ENCODE measurements around the gene SYVN1. TPM values are rescaled to one million over a fixed set of nuclear protein-coding genes. Genes with fewer than 3 reads are reported as not detected.

SYVN1 gene
- total RNA-seq, 1 donor: 11.9 TPM

GRCh38 chr11:65095974-65096806 lies 38.1 kb downstream of the SYVN1 start, which contains the start of gene VPS51:
Gene VPS51, plus strand, starts transcription at chr11:65096214. Its CDS starts 37 bp downstream, at chr11:65096251.
- Histone ChIP-seq H3K9me3 (ENCODE audit: low read depth, low read length) (no peaks in the 10 kb centered on the region), H3K4me3 (ENCODE audit: insufficient read depth, low read length) (peak within 1 kb of the TSS; percentile 78), H4K20me1 (ENCODE audit: insufficient read depth, low read length) (peaks cover 2% of the 10 kb centered on the region), H2AFZ (ENCODE audit: low read length) (peak within 1 kb of the TSS; percentile 92), H3K27ac (ENCODE audit: low read depth, low read length) (peak within 1 kb of the TSS; percentile 61), H3K27me3 (ENCODE audit: insufficient read depth, low read length) (no peaks in the 10 kb centered on the region), H3K4me1 (ENCODE audit: insufficient read depth, low read length) (peaks cover 5% of the 10 kb centered on the region), H3K4me2 (ENCODE audit: insufficient read depth, low read length) (peak within 1 kb of the TSS; percentile 78), H3K36me3 (ENCODE audit: insufficient read depth, low read length) (no peaks in the 10 kb centered on the region), H3K79me2 (ENCODE audit: insufficient read depth, low read length) (peaks cover 22% of the 10 kb centered on the region)
- peak; percentile 97 for DNase-seq (ENCODE audit: insufficient read length, low spot score, missing footprints)
- TF ChIP-seq CTCF (IDR thresholded peaks at IDR 0.05; ENCODE audit: extremely low read depth, low read depth, low read length): no peak

GRCh38 chr11:65095427-65095826 lies 38.9 kb downstream of the SYVN1 start:
- H2AFZ ChIP-seq (ENCODE audit: low read length): peak overlapping the region; percentile 92
- H3K36me3 ChIP-seq (ENCODE audit: insufficient read depth, low read length): no peaks in the 10 kb centered on the region
- no peaks in the 10 kb centered on the region for H3K9me3 ChIP-seq (ENCODE audit: low read depth, low read length)
- H3K4me3 ChIP-seq (ENCODE audit: insufficient read depth, low read length): peak overlapping the region; percentile 78
- no peaks in the 10 kb centered on the region for H3K27me3 ChIP-seq (ENCODE audit: insufficient read depth, low read length)
- no peak overlapping the region for H3K27ac ChIP-seq (ENCODE audit: low read depth, low read length)
- no peak for DNase-seq (ENCODE audit: insufficient read length, low spot score, missing footprints)
- TF ChIP-seq CTCF (IDR thresholded peaks at IDR 0.05; ENCODE audit: extremely low read depth, low read depth, low read length): no peak
- peak overlapping the region; percentile 78 for H3K4me2 ChIP-seq (ENCODE audit: insufficient read depth, low read length)
- H4K20me1 ChIP-seq (ENCODE audit: insufficient read depth, low read length): peaks cover 2% of the 10 kb centered on the region
- H3K4me1 ChIP-seq (ENCODE audit: insufficient read depth, low read length): peaks cover 5% of the 10 kb centered on the region
- H3K79me2 ChIP-seq (ENCODE audit: insufficient read depth, low read length): peaks cover 22% of the 10 kb centered on the region

GRCh38 chr11:65090628-65091027 lies 43.7 kb downstream of the SYVN1 start:
- no peaks in the 10 kb centered on the region for H4K20me1 ChIP-seq (ENCODE audit: insufficient read depth, low read length)
- no peak for TF ChIP-seq CTCF (IDR thresholded peaks at IDR 0.05; ENCODE audit: extremely low read depth, low read depth, low read length)
- DNase-seq (ENCODE audit: insufficient read length, low spot score, missing footprints): peak; percentile 30
- H3K36me3 ChIP-seq (ENCODE audit: insufficient read depth, low read length): peaks cover 36% of the 10 kb centered on the region
- no peak overlapping the region for H3K27ac ChIP-seq (ENCODE audit: low read depth, low read length)
- no peak overlapping the region for H3K4me2 ChIP-seq (ENCODE audit: insufficient read depth, low read length)
- peaks cover under 1% of the 10 kb centered on the region for H3K4me1 ChIP-seq (ENCODE audit: insufficient read depth, low read length)
- H3K4me3 ChIP-seq (ENCODE audit: insufficient read depth, low read length): no peak overlapping the region
- peaks cover 5% of the 10 kb centered on the region for H3K79me2 ChIP-seq (ENCODE audit: insufficient read depth, low read length)
- H2AFZ ChIP-seq (ENCODE audit: low read length): no peak overlapping the region
- H3K9me3 ChIP-seq (ENCODE audit: low read depth, low read length): no peaks in the 10 kb centered on the region
- no peaks in the 10 kb centered on the region for H3K27me3 ChIP-seq (ENCODE audit: insufficient read depth, low read length)

- peaks cover 15% of the 10 kb centered on the region for H3K79me2 ChIP-seq (ENCODE audit: insufficient read depth, low read length)
Observed at GRCh38 chr11:65089621-65090020, 44.7 kb downstream of the SYVN1 start.

More at GRCh38 chr11:65089621-65090020, 44.7 kb downstream of the SYVN1 start:
- no peak overlapping the region for H3K4me2 ChIP-seq (ENCODE audit: insufficient read depth, low read length)
- peaks cover 43% of the 10 kb centered on the region for H3K36me3 ChIP-seq (ENCODE audit: insufficient read depth, low read length)
- DNase-seq (ENCODE audit: insufficient read length, low spot score, missing footprints): peak; percentile 10
- TF ChIP-seq CTCF (IDR thresholded peaks at IDR 0.05; ENCODE audit: extremely low read depth, low read depth, low read length): no peak
- no peak overlapping the region for H3K4me3 ChIP-seq (ENCODE audit: insufficient read depth, low read length)
- H3K27ac ChIP-seq (ENCODE audit: low read depth, low read length): no peak overlapping the region
- no peaks in the 10 kb centered on the region for H3K27me3 ChIP-seq (ENCODE audit: insufficient read depth, low read length)
- H3K9me3 ChIP-seq (ENCODE audit: low read depth, low read length): no peaks in the 10 kb centered on the region
- H4K20me1 ChIP-seq (ENCODE audit: insufficient read depth, low read length): no peaks in the 10 kb centered on the region
- H2AFZ ChIP-seq (ENCODE audit: low read length): no peak overlapping the region
- H3K4me1 ChIP-seq (ENCODE audit: insufficient read depth, low read length): peaks cover 10% of the 10 kb centered on the region
